ENCODE data around the gene ENPP6. TPM values are rescaled to one million over a fixed set of nuclear protein-coding genes. Genes with fewer than 3 reads are reported as not detected.

Gene ENPP6
- total and polyA plus RNA-seq, 2 donors (not counting 3 experiments of a cell fraction or from before 2014, with no cell fraction given), result not detected

DNA sequence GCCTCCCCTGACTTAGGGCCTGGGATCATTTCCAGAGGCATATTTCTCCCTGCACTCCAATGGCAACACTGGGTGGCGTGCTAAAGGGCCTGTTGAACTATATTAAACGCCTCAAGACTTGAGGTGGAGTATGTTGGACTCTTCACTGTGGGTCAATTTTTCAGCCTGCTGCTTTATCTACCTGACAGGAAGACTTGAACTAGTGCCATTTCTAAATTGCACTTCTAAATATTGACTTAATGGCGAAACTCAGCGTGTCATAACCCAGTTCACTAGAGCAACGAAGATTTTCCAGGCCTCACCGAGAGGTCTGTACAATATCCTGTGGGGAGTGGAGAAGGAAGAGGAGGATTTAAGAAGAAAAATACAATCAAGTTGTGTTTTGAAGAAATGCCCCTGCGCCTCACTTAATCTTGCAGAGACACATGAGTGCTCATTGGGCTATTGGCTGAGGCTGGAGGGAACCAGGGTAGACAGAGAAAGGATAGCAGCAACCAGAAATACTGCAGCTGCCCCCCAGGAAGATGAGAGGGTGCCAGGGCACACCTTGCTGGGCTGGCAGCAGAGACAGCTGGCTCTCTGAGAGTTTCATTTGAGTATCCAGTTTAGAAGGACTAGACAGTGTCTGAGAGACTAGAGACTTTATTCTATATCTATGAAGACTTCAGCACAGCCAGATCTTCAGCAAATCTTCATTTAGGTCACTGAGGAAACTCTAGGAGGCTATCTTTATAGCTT lies 67.4 kb downstream of the ENPP6 start:
- CTCF ChIA-PET, result no interaction called here
- FAIRE-seq (no peak), DNase-seq (ENCODE audit: low read depth, low spot score) (no peak)
- no peak overlapping the region for H2AFZ ChIP-seq (ENCODE audit: low read depth, low read length)
- no peaks in the 10 kb centered on the region for H3K9me1 ChIP-seq (replicated peaks; ENCODE audit: control insufficient read depth, extremely low read depth, insufficient read depth, low read length)
- TF ChIP-seq JUN (IDR thresholded peaks at IDR 0.05; ENCODE audit: borderline replicate concordance, insufficient read depth, insufficient read length, low read depth) (no peak), FOS (IDR thresholded peaks at IDR 0.05; ENCODE audit: borderline replicate concordance, insufficient read depth, low read length) (no peak)
- no peak overlapping the region for H3K4me2 ChIP-seq (ENCODE audit: insufficient read depth, low read length)
- H3K9ac ChIP-seq (replicated peaks; ENCODE audit: extremely low read depth, insufficient read depth, low read length), result no peak overlapping the region
- H3K36me3 ChIP-seq (ENCODE audit: control insufficient read depth in 2 of 2, extremely low read depth in 1 of 2, insufficient read depth in 2 of 2, low read length in 2 of 2), result no peaks in the 10 kb centered on the region
- no peak overlapping the region for H3K27ac ChIP-seq (ENCODE audit: insufficient read depth, low read depth, low read length)
- dilution Hi-C loops (cut with MboI; ENCODE audit: extremely low pct_ligation_motif_present, low sequenced_read_pairs) (no loop called here), intact Hi-C loops (cut with micrococcal nuclease) (no loop called here)
- no peak overlapping the region for H3K4me3 ChIP-seq (replicated peaks in 1 of 3; ENCODE audit: insufficient read depth in 1 of 3, low read depth in 1 of 3, low read length in 3 of 3)
- H3K9me3 ChIP-seq (replicated peaks; ENCODE audit: control insufficient read depth, insufficient read depth, low read length), result no peaks in the 10 kb centered on the region
- H3K79me2 ChIP-seq (ENCODE audit: control insufficient read depth, insufficient read depth, low read length), result no peaks in the 10 kb centered on the region
- no TSS peak for BruUV-seq (replicated peaks)
- H3K27me3 ChIP-seq (ENCODE audit: control insufficient read depth in 2 of 2, insufficient read depth in 2 of 2, low read length in 2 of 2), result no peaks in the 10 kb centered on the region
- no peaks in the 10 kb centered on the region for H3K4me1 ChIP-seq (ENCODE audit: control insufficient read depth, extremely low read depth, insufficient read depth, low read length)
- no peaks in the 10 kb centered on the region for H4K20me1 ChIP-seq (replicated peaks; ENCODE audit: control insufficient read depth, extremely low read depth, insufficient read depth, low read length)
- POLR2A ChIA-PET, result no interaction called here

DNA sequence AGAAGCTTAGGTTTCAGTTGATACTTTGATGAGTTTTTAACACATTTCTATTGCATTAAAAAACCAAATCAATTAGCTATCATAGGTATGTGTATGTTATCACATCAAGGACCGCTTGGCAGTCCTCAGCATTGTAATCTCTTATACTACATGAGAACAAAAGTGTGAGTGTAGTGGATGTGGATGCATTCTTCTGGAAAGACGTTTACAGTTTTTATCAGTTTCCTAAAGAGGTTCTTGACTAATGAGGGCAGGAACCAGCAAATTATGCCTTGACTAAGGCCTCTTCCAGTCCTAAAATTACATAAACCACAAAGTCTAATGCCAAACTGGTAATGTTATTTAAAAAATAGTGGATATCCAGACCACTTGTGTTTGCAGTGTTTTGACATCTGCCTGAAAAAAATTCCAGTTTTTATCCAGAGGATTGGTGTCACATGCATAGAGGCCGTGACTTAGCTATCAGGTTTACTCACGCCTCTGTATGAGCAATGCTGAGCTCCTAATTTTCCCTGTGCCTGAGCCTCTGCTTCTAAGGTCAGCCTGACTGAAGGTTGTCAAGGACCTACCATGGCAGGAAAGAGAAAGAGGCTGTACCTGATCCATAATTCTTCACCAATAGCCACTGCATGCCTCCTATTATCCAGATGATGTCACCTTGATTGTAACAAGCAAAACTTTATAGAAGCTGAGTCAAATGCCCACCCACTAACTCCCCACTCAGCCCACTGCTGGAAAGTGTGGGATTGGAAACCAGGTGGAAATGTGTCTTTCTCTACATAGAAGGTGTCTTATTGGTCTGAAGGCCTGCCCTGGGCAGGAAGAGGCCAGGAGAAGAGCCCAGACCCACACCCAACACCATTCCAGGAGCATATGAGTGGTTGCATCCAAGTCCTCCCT lies 68.7 kb downstream of the ENPP6 start:
- Histone ChIP-seq H3K79me2 (ENCODE audit: control insufficient read depth, insufficient read depth, low read length) (no peaks in the 10 kb centered on the region), H4K20me1 (replicated peaks; ENCODE audit: control insufficient read depth, extremely low read depth, insufficient read depth, low read length) (no peaks in the 10 kb centered on the region), H3K9me1 (replicated peaks; ENCODE audit: control insufficient read depth, extremely low read depth, insufficient read depth, low read length) (no peaks in the 10 kb centered on the region), H3K9ac (replicated peaks; ENCODE audit: extremely low read depth, insufficient read depth, low read length) (no peak overlapping the region), H3K4me2 (ENCODE audit: insufficient read depth, low read length) (no peak overlapping the region), H3K36me3 (ENCODE audit: control insufficient read depth in 2 of 2, extremely low read depth in 1 of 2, insufficient read depth in 2 of 2, low read length in 2 of 2) (no peaks in the 10 kb centered on the region), H3K4me1 (ENCODE audit: control insufficient read depth, extremely low read depth, insufficient read depth, low read length) (no peaks in the 10 kb centered on the region), H2AFZ (ENCODE audit: low read depth, low read length) (no peak overlapping the region), H3K9me3 (replicated peaks; ENCODE audit: control insufficient read depth, insufficient read depth, low read length) (no peaks in the 10 kb centered on the region), H3K27ac (ENCODE audit: insufficient read depth, low read depth, low read length) (no peak overlapping the region), H3K27me3 (ENCODE audit: control insufficient read depth in 2 of 2, insufficient read depth in 2 of 2, low read length in 2 of 2) (no peaks in the 10 kb centered on the region), H3K4me3 (replicated peaks in 1 of 3; ENCODE audit: insufficient read depth in 1 of 3, low read depth in 1 of 3, low read length in 3 of 3) (no peak overlapping the region)
- FAIRE-seq (no peak), DNase-seq (ENCODE audit: low read depth, low spot score) (no peak)
- POLR2A ChIA-PET, result no interaction called here
- TF ChIP-seq MYC (IDR thresholded peaks at IDR 0.05; ENCODE audit: low read depth, low read length) (no peak), POLR2A (IDR thresholded peaks at IDR 0.05; ENCODE audit: low read depth, low read length) (no peak), POLR2AphosphoS5 (IDR thresholded peaks at IDR 0.05; ENCODE audit: insufficient read depth, low read depth, low read length) (no peak), EZH2 (IDR thresholded peaks at IDR 0.05; ENCODE audit: borderline replicate concordance, low read depth, low read length, severe bottlenecking) (no peak), GATA2 (IDR thresholded peaks at IDR 0.05; ENCODE audit: insufficient read depth, insufficient read length, low read depth, low read length) (no peak), JUN (IDR thresholded peaks at IDR 0.05; ENCODE audit: borderline replicate concordance, insufficient read depth, insufficient read length, low read depth) (no peak), FOS (IDR thresholded peaks at IDR 0.05; ENCODE audit: borderline replicate concordance, insufficient read depth, low read length) (no peak)
- TF ChIP-seq, protein P1, sequence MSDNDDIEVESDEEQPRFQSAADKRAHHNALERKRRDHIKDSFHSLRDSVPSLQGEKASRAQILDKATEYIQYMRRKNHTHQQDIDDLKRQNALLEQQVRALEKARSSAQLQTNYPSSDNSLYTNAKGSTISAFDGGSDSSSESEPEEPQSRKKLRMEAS (IDR thresholded peaks at IDR 0.05; ENCODE audit: insufficient read depth, insufficient read length), result no peak
- TF ChIP-seq, protein P2, sequence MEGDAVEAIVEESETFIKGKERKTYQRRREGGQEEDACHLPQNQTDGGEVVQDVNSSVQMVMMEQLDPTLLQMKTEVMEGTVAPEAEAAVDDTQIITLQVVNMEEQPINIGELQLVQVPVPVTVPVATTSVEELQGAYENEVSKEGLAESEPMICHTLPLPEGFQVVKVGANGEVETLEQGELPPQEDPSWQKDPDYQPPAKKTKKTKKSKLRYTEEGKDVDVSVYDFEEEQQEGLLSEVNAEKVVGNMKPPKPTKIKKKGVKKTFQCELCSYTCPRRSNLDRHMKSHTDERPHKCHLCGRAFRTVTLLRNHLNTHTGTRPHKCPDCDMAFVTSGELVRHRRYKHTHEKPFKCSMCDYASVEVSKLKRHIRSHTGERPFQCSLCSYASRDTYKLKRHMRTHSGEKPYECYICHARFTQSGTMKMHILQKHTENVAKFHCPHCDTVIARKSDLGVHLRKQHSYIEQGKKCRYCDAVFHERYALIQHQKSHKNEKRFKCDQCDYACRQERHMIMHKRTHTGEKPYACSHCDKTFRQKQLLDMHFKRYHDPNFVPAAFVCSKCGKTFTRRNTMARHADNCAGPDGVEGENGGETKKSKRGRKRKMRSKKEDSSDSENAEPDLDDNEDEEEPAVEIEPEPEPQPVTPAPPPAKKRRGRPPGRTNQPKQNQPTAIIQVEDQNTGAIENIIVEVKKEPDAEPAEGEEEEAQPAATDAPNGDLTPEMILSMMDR (IDR thresholded peaks at IDR 0.05; ENCODE audit: extremely low read depth in 1 of 2, insufficient read depth in 1 of 2, low read depth in 1 of 2, low read length in 2 of 2), result no peak
- dilution Hi-C loops (cut with MboI; ENCODE audit: extremely low pct_ligation_motif_present, low sequenced_read_pairs) (no loop called here), intact Hi-C loops (cut with micrococcal nuclease) (no loop called here)
- BruUV-seq (replicated peaks), result no TSS peak
- CTCF ChIA-PET, result no interaction called here

Measured in endothelial cell of umbilical vein (primary cell).